HG03139 (cell line): ENCODE data around the gene CAMTA1.

ENCODE experiments used
- ATAC-seq: cut with Tn5 transposase; IDR thresholded peaks from one replicate; pipeline ENCODE4 v1.9.1; 2021; ENCODE audit not compliant: unreplicated experiment

The CAMTA1 gene

DNA sequence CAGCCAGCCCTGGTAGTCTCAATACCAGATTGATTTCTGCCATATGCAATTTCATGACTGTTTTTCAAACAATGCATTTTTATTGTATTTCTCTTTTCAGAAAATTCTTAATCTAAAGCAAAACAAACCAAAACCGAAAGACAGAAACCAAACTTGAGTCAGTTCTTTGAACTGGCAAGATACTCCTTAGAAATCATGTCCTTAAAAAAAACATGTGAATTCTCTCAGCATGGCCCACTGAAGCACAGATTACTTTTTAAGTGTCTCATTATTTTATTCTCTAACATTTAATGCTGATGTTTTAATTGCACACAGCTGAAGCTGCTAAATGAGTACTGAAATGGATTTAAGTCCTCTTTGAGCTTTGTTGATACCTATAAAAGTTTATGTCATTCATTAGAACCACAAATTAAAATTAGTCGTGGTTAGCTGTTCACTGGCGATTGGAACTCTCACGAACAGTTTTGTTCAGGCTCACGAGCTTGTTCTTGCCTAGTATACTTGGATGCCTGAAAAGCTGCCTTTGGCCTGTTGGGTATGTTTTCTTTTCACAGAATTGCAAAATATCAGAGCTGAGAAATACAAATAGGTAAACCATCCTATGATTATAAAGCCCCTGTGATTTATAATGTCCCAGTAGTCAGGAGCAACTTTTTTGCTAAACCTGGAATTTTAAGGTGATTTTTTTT lies 87.5 kb downstream of the CAMTA1 start:
- no peak for ATAC-seq

DNA sequence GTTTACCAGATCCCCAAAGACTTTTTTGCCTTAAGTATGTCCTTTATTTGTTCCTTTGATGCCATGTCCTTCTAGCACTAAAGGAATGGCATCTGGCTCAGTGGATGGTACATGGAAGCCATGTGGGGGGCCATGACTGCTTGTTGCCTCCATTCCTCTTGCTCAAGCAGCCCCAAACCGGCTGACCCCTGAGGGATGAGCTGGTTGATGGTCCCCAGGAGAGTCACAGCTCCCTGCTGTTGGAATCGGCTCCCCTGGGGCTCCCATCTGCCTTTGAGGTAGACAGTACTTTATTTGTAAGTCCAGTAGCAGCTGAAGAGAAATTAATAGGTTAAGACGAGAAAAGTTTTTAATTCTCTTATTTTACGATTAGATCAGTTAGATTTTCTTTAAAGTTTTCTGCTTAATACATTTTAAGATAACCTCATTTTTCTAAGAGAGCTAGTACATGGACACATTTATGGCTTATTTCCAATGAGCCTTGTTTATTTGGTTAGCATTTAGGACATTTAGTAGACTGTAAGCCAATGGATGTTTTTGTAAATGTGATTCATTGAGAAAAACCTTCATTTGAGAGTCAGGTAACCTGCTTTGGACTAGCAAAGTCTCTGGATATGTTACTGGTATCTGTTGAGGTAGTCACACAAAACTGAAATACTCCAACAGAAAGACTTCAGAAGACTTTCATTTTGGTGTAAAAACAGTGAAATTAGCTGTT lies 88.2 kb downstream of the CAMTA1 start:
- no peak for ATAC-seq

DNA sequence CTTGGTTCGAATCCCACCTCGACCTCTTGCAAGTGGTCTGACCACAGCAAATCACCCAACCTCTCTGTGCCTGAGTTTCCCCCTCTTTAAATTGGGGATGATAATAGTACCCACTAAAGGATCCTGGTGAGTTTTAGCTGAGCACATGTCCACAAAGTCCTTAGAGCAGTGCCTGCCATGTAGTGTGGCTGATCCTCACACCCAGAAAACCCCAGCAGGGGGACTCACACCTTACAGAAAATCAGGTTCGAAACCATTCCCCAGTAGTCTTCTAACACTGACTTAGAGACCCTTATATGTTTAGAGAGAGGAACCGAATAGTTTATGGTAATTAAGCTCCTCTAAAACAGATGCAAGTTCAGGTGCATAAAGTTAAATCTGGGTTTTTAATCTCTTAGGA lies 89.0 kb downstream of the CAMTA1 start:
- ATAC-seq = no peak

DNA sequence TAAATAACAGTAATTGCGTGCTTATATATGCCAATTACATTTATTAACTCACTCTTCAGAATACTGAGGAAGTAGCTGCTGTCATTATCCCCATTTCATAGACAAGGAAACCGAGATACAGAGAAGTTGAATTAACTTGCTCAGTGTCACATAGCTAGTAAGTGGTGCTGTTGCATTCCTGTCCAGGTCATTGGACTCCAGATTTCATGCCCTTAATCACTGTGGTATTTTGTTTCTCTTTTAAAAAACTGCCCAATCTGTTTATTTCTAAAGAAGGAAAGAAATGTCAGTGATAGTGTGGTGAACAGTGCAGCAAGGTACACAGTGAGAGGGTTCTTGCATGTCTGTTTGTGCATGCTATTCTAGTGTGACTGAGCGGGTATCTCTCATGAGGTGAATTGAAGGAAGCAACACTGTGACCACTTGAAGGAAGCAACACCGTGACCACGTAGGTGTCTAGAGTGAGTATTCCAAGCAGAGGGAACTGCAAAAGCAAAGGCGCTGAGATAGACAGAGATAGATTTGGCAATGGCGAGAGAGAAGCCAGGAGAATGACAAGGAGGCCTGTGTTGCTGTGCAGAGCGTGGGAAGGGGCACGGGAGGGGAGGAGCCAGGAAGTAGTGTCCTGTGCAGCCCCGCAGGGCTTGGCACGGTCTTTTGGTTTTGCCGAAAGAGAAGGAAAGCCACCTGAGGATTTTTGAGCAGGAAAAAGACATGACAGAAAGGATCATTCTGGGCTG lies 95.9 kb downstream of the CAMTA1 start:
- ATAC-seq = no peak

DNA sequence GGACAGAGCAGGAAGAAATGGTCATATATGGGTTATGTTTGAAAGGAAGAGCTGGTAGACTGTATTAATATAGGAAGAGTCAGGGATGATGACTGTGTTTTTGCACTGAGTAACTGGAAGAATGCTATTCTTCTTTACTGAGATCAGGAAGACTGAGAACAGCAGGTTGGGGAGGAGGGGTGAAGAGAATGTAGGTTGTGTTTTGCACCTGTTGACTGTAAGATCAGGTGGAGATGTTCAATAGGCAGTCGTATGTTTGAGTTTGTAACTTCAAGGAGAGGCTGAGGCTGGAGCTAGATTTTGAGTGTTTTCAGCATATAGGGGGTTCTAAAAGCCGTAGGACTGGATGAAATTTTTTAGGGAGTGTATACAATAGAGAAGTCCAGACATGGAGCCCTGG lies 97.2 kb downstream of the CAMTA1 start:
- ATAC-seq = no peak

DNA sequence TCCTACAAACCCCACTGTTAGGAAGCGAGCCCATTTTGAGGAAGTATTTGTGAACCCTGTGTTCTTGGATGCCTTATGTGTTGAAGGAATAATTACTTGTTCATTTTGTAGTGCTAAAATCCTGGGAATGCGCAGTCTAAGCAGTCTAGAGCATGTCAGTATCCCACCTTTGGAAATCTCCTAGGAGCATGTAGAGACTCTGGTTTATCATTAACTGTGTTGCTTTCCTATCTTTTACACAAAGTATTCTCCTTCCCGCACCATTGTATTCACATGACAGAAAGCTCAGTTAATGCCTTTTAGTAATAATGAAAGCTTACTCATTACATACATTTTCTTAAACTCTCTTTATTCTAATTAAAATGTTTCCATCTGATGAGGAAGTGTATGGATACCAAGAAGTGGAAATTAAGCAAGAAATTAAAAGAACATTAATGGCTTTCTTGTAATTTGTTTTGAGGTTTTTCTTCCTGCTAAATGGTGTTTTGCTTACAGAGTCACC lies 99.4 kb downstream of the CAMTA1 start:
- ATAC-seq = no peak

DNA sequence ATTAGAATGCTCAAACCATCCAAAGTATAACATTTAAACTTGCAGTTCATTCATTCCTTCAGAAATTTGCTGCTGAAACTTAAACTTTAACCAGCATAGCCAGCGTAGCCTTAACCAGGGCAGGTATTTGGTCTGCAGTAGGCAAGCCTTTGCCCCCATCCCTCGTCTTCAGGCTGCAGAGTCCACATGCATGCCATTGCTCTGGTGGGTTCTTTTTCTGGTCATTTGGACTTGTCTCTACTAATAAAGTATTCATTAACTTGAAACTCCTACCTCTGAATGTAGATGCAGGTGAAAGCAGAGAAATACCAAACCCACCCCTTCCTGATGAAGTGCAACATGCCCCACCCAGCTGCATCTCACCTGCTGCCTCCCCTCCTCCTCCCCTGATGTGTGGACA lies 100.2 kb downstream of the CAMTA1 start:
- ATAC-seq = no peak

DNA sequence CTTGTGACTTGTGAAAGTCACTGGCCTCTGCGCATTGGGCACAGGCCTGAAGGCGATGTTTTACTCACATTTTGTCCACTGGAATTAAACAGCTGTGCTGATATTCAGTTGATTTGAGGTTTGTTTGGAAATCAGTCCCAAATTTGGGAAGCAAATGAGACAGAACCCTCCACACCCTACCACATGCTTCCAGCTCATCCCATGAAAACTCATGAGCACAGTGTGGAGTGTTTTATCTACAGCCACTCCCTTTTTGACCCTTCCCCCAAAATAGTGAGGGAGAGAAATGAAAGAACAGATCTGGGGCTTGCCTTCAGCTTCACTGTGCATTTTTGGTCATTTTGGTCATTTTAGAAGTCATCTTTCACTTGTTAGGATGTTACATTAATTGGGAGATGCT lies 101.3 kb downstream of the CAMTA1 start:
- no peak for ATAC-seq

DNA sequence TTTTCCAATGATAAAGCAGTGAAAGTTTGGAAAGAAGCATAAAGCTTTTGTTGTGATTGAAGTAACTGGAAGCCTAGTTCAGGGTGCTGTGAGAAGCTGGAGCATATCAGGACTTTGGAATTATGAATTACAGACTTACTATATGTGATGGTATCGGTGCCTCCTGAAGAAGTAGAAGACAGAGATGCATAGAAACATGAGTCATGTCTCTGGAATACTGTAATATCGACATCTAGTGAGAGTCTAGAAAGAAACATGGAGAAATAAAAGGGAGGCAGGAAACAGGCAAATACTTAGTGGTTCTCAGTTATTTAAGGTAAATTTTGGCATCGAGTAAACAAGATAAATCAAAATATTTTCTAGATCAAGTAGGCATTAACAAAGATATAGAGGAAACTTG lies 103.0 kb downstream of the CAMTA1 start:
- ATAC-seq = no peak

DNA sequence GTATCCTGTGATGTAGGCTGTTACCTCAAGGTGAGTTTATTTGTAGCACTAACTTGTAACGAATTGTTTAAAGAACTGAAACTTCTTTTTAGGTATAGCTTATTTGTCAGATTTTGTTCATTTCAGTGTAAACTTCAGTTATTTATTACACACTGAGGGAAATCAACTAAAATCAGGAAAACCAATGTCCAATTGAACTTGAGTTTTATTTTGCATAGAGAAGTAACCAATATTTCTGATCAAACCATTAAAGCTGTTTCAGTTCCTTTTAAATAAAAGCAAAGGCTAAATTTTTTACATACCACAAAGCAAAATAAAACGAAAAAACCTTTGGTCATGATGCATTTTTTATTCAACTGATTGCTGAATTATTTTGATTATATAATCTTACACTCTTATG lies 103.6 kb downstream of the CAMTA1 start:
- no peak for ATAC-seq

DNA sequence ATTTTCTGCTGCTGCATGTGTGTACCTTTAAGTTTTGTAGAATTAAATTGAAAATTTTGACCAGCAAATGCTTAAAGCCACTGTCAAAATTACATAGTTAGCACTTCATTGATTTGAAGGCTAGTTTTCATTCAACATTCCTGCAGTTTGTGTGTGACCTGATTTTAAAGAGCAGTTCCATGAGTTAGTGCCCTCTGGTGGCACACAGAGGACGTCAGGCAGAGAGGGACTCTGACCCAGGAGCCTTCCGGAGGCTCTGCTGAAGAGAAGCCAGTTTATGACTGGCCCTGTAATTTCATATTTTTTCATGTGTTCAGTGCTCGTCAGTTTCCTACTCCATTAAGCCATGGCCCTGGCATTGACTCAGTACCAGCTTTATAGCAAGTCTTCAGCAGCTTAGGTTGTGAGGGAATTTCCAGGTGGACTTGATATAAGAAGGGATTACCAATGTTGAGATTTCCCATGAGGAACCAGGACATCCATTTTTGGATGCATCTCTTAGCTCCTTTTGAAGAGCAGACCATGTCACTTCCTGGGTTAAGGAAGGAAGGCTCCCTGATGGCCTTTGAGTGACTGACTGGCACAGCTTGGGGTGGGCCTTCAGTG lies 104.7 kb downstream of the CAMTA1 start:
- no peak for ATAC-seq

DNA sequence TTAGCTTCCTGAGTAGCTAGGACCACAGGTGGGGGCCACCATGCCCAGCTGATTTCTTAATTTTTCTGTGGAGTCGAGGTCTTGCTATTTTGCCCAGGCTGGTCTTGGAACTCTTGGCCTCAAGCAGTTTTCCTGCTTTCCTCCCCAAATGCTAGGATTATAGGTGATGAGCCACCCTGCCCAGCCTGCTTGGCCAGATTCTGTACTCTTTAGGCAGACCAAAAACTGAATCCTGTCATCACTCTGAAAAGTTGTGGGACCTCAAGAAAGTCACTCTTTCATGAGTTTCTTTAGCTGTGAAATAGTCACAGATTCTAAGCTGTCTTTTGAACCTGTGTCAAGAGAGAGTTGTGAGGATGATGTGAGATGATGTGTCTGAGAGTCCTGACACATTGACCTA lies 105.4 kb downstream of the CAMTA1 start:
- no peak for ATAC-seq

DNA sequence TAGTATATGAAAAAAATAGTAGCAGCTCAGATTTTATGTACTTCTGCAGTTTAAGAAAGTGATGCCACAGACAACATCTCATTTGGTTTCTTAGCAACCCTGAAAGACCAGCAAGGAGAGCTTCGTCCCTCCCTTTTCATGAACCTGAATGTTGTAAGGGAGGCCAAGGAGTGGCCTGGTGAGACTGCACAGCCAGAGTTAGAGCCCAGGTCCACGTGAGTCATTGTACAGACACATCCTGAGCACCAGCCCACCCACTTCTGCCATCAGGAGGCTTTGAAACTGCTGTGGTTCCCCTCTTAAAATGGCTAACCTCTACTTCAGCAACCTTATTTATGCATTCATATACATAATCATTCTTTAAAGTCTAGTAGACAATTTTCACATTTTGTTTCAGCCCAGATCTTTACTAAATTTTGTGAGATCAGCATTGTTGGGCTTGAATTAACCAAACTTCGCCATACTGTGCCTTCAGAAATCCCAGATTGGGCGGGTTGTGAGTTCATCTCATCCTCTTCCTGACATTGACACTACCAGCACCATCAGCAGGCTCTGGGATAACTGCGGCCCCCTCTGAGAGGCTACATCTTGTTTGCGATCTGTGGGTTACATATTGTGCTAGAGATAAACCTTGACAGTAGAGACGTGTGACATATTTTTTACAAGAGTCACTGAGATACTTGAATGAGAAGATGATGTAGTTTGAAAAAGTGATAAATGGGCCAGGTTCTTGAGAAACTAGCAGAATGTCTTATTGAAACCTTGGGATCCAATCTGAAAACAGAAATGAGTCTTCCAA lies 106.7 kb downstream of the CAMTA1 start:
- ATAC-seq = no peak

DNA sequence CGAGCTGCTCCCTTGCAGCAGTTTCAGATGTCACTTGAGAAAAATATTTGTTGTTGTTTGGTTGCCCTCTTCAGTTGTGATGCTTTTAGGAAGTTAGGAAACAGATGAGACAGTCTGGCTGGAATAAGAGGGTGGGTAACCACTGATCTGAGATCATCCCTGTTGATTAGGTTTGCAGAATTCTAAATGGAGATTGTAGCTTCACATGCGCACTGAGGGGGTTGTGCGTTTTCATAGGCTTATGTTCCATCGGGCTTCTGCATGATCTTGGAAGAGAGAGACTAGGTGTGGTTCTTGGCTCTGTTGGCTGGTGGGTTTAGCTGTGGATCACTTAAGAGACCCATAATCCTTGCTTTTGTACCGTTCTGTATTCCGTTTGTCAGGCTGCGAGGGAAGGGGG lies 108.1 kb downstream of the CAMTA1 start:
- no peak for ATAC-seq

DNA sequence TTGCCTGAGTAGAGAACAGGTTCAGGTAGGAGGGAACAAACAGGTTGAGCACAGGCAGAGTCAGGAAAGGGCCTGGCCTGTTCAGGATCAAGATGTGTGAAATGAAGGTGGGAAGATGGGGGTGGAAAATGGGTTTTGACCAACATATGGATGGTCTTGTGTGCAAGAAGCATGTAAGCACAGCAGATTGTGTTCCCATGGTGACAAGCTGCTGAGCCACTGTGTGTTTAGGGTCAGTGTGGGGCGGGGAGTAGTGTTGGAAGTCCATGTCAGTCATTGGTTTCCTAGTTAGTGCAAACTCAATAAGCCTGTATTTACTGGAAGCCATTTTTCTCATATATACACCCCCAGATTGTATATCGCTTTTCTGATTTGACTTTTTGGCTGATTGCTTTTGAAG lies 111.9 kb downstream of the CAMTA1 start:
- ATAC-seq = no peak

DNA sequence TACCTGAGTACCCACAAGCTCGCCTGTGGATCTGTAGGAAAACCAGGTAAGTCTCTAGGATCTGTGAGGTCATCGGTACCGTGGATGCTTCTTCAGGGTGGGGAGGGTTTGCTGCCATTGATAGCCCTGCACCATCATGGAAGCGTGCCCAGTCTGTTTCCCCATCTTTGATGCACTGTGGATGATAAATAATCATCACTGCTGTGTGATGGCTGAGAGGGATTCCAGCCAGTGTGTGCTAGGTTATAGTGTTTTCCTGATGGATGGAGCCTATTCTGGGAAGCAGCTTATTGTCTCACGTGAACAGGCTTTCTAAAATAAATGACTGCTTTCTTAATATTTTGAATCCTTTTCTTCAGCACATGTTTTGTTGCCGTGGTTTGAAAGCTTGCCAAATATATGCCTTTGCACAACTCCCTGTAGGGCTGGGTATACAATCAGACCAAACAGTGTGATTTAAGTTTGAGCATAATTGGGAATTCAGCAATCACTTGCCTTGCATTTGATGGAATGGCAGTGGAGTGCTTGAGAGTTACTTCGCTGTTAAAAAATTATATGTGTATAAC lies 113.8 kb downstream of the CAMTA1 start:
- ATAC-seq = no peak

DNA sequence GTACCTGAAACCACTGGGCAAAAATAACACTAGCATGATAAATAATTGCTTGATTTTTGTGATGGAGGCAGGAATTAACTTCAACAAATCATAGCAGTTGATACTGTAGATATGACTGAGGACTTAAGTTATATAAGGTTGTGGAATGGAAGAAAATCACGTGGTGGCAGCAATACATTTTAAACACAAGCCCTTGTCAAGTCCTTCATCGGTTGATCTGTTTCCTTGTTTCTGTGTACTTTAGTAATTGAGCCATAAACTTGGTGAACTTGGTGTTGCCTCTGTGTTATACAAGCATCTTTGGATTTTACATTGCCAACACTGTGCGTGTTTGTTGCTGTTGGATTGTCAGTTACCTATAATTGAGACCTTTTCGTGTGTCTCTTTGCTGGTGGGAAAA lies 114.4 kb downstream of the CAMTA1 start:
- no peak for ATAC-seq

DNA sequence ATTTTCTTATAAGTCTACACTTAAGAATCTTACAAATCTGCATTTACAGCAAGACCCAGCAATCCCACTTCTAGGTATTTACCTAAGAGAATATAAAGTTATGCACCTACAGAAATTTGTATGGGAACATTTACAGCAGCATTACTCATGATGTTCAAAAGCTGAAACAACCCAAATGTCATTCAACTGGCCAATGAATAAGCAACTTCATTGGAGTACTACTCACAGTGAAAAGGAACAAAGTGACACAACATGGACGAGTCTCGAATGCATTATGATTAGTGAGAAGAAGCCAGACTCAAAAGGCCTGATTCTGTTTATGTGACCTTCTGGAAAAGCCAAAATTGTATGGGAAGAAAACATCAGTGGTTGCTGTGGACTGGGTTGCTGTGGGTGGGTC lies 116.9 kb downstream of the CAMTA1 start:
- no peak for ATAC-seq

DNA sequence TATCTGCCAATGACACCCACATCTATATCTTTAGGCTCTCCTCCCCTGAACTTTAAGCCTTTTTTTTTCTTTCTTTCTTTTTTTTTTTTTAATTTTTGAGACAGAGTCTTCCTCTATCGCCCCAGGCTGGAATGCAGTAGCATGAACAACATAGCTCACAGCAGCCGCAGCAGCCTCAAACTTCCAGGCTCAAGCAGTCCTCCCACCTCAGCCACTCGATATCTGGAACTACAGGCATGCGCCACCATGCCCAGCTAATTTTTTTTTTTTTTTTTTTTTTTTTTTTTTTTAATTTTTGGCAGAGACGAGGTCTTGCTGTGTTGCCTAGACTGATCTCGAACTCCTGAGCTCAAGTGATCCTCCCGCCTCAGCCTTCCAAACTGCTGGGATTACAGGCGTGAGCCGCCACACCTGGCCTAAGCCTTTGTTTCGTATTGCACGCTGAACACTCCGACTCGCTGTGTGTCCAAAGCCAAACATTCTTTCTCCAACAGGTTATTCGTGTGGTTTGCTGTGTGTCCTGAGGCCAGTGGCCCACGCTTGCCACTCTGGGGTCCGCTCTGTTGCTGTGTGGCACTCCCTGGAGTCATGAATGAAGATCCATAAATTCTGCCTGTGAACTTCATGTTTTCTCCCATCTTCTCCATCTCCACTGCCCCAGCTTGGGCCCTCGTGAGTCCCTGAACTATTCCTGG lies 119.4 kb downstream of the CAMTA1 start:
- ATAC-seq = no peak

DNA sequence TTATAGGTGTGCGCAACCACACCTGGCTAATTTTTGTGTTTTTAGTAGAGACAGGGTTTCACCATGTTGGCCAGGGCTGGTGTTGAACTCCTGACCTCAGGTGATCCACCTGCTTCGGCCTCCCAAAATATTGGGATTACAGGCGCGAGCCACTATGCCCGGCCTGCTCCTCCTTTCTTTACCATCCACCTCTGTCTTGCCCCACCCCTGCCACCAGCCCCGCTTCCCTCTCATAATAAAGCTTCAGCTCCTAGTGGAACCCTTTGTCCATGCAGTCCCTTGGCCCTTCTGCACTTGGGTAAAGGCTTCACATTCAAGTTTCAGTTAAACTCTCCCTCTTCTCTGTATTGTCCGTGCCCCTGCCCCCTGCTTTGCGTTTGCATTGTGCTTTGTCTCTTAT lies 120.1 kb downstream of the CAMTA1 start:
- ATAC-seq = no peak
